Spleen (tissue), 7 donors: ENCODE data around the gene ZNF326.

Experiments
- POLR2A ChIP-seq, 3 donors: fragments of 450-650 bp; IDR thresholded peaks; one replicate each; pipeline ENCODE4 v1.5.1; 2017; ENCODE audit warnings: antibody characterized with exemption in 3 of 3, mild to moderate bottlenecking in 1 of 3
- TF ChIP-seq, protein P1 (sequence below), 11 experiments: fragments of 200-600 bp in 7 of 11; fragments of 450-650 bp in 4 of 11; sonication (generic) in 4 of 11; IDR thresholded peaks in 8 of 11; conservative IDR thresholded peaks in 3 of 11; 1 replicate in 7 of 11; 2 replicates in 4 of 11; pipeline versions ENCODE4 v1.4.0 to v1.8.0; 2016 to 2021; ENCODE audit warnings: antibody characterized with exemption in 11 of 11, inconsistent platforms in 4 of 11, mild to moderate bottlenecking in 1 of 11
- donor health status: DM: no; HTN: no; CAD: no; lungs with moderate emphysema.
- donor health status: DM: no; HTN: no; CAD: no.
- donor health status: DM: no; HTN: no; CAD: no.

DNA sequence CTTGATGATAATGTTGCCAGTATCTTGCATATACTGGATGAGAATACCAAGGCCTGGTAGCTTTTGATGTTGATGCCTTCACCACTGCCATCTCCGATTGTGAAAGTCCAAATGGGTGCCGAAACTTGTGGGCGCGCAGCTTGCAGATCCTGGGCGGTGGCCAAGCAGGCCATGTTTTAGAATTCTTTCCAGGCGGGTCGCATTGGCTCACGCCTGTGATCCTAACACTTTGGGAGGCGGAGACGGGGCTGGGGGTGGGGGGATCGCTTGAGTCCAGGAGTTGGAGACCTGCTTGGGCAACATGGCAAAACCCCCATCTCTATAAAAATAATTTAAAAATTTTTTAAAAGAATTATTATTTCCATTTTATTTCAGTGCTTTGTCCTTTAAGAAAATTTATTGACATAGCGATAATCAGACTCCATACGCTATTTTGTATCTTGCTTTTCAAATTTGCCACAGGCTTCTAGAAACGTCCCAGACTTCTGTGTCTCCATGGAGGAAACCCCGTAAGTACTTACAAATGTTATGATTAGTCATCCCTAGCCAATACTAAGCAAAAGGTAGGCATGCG lies 592 bp upstream of the ZNF326 start:
- TF ChIP-seq POLR2A (IDR thresholded peaks at IDR 0.05): no peak
- TF ChIP-seq, protein P1, sequence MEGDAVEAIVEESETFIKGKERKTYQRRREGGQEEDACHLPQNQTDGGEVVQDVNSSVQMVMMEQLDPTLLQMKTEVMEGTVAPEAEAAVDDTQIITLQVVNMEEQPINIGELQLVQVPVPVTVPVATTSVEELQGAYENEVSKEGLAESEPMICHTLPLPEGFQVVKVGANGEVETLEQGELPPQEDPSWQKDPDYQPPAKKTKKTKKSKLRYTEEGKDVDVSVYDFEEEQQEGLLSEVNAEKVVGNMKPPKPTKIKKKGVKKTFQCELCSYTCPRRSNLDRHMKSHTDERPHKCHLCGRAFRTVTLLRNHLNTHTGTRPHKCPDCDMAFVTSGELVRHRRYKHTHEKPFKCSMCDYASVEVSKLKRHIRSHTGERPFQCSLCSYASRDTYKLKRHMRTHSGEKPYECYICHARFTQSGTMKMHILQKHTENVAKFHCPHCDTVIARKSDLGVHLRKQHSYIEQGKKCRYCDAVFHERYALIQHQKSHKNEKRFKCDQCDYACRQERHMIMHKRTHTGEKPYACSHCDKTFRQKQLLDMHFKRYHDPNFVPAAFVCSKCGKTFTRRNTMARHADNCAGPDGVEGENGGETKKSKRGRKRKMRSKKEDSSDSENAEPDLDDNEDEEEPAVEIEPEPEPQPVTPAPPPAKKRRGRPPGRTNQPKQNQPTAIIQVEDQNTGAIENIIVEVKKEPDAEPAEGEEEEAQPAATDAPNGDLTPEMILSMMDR (IDR thresholded peaks at IDR 0.05 in 8 of 11, conservative IDR thresholded peaks at IDR 0.05 in 3 of 11): no peak
